ENCODE results near the gene LASP1NB.

The LASP1NB gene

GRCh38 chr17:38896346-38896954 lies 29.0 kb upstream of the LASP1NB start:
- H3K9ac ChIP-seq (ENCODE audit: low read depth in 1 of 2, low read length in 2 of 2): no peak overlapping the region
- no peaks in the 10 kb centered on the region for H3K9me3 ChIP-seq (ENCODE audit: control insufficient read depth in 1 of 2, low read length in 2 of 2)
- no peaks in the 10 kb centered on the region for H3K27me3 ChIP-seq (ENCODE audit: control insufficient read depth in 1 of 2, insufficient read depth in 2 of 2, low read length in 2 of 2)
- H3K27ac ChIP-seq (ENCODE audit: low read depth, low read length): peak overlapping the region; percentile 5
- H3K36me3 ChIP-seq (ENCODE audit: control insufficient read depth in 1 of 2, insufficient read depth in 2 of 2, low read length in 2 of 2): peaks cover 45 to 65% of the 10 kb centered on the region in 2 donors
- H3K4me3 ChIP-seq (ENCODE audit: low read depth in 1 of 2, low read length in 2 of 2): no peak overlapping the region
- peaks cover 67 to 78% of the 10 kb centered on the region in 2 donors for H3K4me1 ChIP-seq (ENCODE audit: control insufficient read depth in 1 of 2, insufficient read depth in 2 of 2, low read length in 2 of 2)

DNA sequence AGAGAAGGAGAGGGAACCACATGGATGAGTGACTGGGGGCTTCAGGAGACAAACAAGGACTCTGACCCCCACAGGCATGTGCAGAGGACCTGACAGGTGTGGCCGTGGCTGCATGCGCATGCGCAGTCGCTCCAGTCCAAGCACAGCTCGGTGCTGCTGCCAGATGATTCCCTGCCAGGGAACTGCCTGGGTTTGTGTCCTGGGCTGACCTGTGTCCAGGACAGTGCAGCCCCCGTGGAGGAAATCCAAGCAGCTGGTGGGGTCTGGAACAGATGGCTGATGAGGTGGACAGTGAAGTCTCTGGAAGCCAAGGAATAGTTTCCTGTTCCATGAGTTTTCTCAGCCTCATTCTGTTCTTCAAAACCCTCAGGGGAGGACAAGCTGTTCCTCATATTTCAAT lies 28.2 kb upstream of the LASP1NB start:
- peaks cover 67 to 71% of the 10 kb centered on the region in 2 donors for H3K4me1 ChIP-seq (ENCODE audit: control insufficient read depth in 1 of 2, insufficient read depth in 2 of 2, low read length in 2 of 2)
- peak overlapping the region in 1 of 2 donors; percentile 55 for H3K4me3 ChIP-seq (ENCODE audit: low read depth in 1 of 2, low read length in 2 of 2)
- H3K36me3 ChIP-seq (ENCODE audit: control insufficient read depth in 1 of 2, insufficient read depth in 2 of 2, low read length in 2 of 2): peaks cover 39 to 57% of the 10 kb centered on the region in 2 donors
- H3K9me3 ChIP-seq (ENCODE audit: control insufficient read depth in 1 of 2, low read length in 2 of 2): no peaks in the 10 kb centered on the region
- H3K27me3 ChIP-seq (ENCODE audit: control insufficient read depth in 1 of 2, insufficient read depth in 2 of 2, low read length in 2 of 2): no peaks in the 10 kb centered on the region
- peak overlapping the region; percentile 36 for H3K27ac ChIP-seq (ENCODE audit: low read depth, low read length)
- peak overlapping the region; percentile 7 to 37 for H3K9ac ChIP-seq (ENCODE audit: low read depth in 1 of 2, low read length in 2 of 2)

DNA sequence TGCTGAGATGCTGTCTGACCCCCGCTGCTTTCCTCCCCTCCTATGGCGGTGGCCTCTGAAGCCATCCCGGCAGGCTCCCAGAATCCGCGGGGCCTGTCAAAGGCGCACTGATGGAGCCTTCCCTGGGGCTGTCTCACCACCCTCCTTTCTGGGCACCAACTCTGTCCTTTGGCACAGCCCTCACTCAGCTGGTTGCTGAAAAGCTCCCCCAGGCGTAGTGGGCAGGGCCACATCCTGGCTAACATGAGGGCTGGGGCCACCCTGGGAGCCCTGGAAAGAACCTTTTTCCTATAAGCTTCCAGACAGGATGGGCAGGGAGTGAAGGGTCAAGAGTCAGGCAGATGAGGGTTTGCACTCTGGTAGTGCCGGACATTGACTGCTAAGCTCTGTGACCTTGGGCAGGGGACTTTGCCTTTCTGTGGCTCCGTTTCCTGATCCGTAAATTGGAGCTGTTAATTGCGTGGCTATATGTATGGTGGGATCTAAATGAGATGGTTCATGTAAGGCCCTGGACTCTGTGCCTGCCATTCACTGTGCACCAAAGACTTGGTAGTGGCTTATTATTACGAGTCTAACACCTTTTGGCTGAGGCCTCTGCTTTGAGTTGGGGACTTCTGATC lies 27.6 kb upstream of the LASP1NB start:
- H3K27me3 ChIP-seq (ENCODE audit: control insufficient read depth in 1 of 2, insufficient read depth in 2 of 2, low read length in 2 of 2): no peaks in the 10 kb centered on the region
- H3K9ac ChIP-seq (ENCODE audit: low read depth in 1 of 2, low read length in 2 of 2): peak overlapping the region; percentile 7 to 37
- H3K9me3 ChIP-seq (ENCODE audit: control insufficient read depth in 1 of 2, low read length in 2 of 2): no peaks in the 10 kb centered on the region
- peak overlapping the region; percentile 55 to 62 for H3K4me3 ChIP-seq (ENCODE audit: low read depth in 1 of 2, low read length in 2 of 2)
- peak overlapping the region; percentile 70 for H3K27ac ChIP-seq (ENCODE audit: low read depth, low read length)
- H3K36me3 ChIP-seq (ENCODE audit: control insufficient read depth in 1 of 2, insufficient read depth in 2 of 2, low read length in 2 of 2): peaks cover 33 to 51% of the 10 kb centered on the region in 2 donors
- H3K4me1 ChIP-seq (ENCODE audit: control insufficient read depth in 1 of 2, insufficient read depth in 2 of 2, low read length in 2 of 2): peaks cover 65% of the 10 kb centered on the region in 2 donors

- Histone ChIP-seq H3K27me3 (ENCODE audit: control insufficient read depth in 1 of 2, insufficient read depth in 2 of 2, low read length in 2 of 2) (no peaks in the 10 kb centered on the region), H3K9ac (ENCODE audit: low read depth in 1 of 2, low read length in 2 of 2) (peak overlapping the region; percentile 7 to 37), H3K4me1 (ENCODE audit: control insufficient read depth in 1 of 2, insufficient read depth in 2 of 2, low read length in 2 of 2) (peaks cover 60% of the 10 kb centered on the region in 2 donors), H3K36me3 (ENCODE audit: control insufficient read depth in 1 of 2, insufficient read depth in 2 of 2, low read length in 2 of 2) (peaks cover 28 to 48% of the 10 kb centered on the region in 2 donors), H3K9me3 (ENCODE audit: control insufficient read depth in 1 of 2, low read length in 2 of 2) (no peaks in the 10 kb centered on the region), H3K4me3 (ENCODE audit: low read depth in 1 of 2, low read length in 2 of 2) (peak overlapping the region; percentile 55 to 62), H3K27ac (ENCODE audit: low read depth, low read length) (peak overlapping the region; percentile 70)
Measured at GRCh38 chr17:38898291-38898679, 27.1 kb upstream of the LASP1NB start.

DNA sequence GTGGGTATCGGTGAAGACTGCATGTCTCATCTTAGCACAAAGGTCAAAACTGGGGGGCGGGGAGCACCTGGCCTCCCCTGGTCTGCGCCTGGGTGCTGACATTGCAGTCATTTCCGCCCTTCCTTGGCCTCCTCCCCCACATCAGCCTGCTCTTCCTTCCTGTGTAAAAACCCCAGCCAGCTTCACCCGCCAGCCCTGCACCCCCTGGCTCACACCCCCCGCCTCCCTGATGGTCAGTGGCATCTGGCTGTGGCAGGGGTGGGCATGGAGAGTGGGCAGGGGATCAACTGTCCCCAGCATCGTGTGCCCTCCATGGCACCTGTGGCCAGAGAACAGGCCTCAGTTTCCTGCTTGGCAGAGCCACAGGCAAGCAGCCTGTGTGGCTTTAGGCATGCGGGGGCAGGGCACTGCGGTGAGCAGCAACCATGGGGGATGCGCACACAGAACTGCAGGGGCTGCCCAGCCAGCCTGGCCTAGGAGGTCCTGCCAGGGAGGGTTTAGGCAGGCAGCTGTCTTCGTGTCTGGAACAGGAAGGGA lies 26.5 kb upstream of the LASP1NB start:
- H3K9ac ChIP-seq (ENCODE audit: low read depth in 1 of 2, low read length in 2 of 2): peak overlapping the region in 1 of 2 donors; percentile 16
- H3K4me1 ChIP-seq (ENCODE audit: control insufficient read depth in 1 of 2, insufficient read depth in 2 of 2, low read length in 2 of 2): peaks cover 54% of the 10 kb centered on the region in 2 donors
- no peaks in the 10 kb centered on the region for H3K9me3 ChIP-seq (ENCODE audit: control insufficient read depth in 1 of 2, low read length in 2 of 2)
- no peaks in the 10 kb centered on the region for H3K27me3 ChIP-seq (ENCODE audit: control insufficient read depth in 1 of 2, insufficient read depth in 2 of 2, low read length in 2 of 2)
- peaks cover 28 to 50% of the 10 kb centered on the region in 2 donors for H3K36me3 ChIP-seq (ENCODE audit: control insufficient read depth in 1 of 2, insufficient read depth in 2 of 2, low read length in 2 of 2)
- H3K27ac ChIP-seq (ENCODE audit: low read depth, low read length): peak overlapping the region; percentile 17
- peak overlapping the region; percentile 55 to 62 for H3K4me3 ChIP-seq (ENCODE audit: low read depth in 1 of 2, low read length in 2 of 2)

GRCh38 chr17:38899421-38899820 lies 26.0 kb upstream of the LASP1NB start:
- H3K36me3 ChIP-seq (ENCODE audit: control insufficient read depth in 1 of 2, insufficient read depth in 2 of 2, low read length in 2 of 2): peaks cover 30 to 52% of the 10 kb centered on the region in 2 donors

GRCh38 chr17:38900978-38901656 lies 24.3 kb upstream of the LASP1NB start:
- Histone ChIP-seq H3K27ac (ENCODE audit: low read depth, low read length) (no peak overlapping the region), H3K4me3 (ENCODE audit: low read depth in 1 of 2, low read length in 2 of 2) (no peak overlapping the region), H3K36me3 (ENCODE audit: control insufficient read depth in 1 of 2, insufficient read depth in 2 of 2, low read length in 2 of 2) (peaks cover 29 to 51% of the 10 kb centered on the region in 2 donors), H3K4me1 (ENCODE audit: control insufficient read depth in 1 of 2, insufficient read depth in 2 of 2, low read length in 2 of 2) (peaks cover 44 to 45% of the 10 kb centered on the region in 2 donors), H3K27me3 (ENCODE audit: control insufficient read depth in 1 of 2, insufficient read depth in 2 of 2, low read length in 2 of 2) (no peaks in the 10 kb centered on the region), H3K9me3 (ENCODE audit: control insufficient read depth in 1 of 2, low read length in 2 of 2) (no peaks in the 10 kb centered on the region), H3K9ac (ENCODE audit: low read depth in 1 of 2, low read length in 2 of 2) (no peak overlapping the region)

More at GRCh38 chr17:38899421-38899820, 26.0 kb upstream of the LASP1NB start:
- Histone ChIP-seq H3K4me3 (ENCODE audit: low read depth in 1 of 2, low read length in 2 of 2) (peak overlapping the region in 1 of 2 donors; percentile 55), H3K9me3 (ENCODE audit: control insufficient read depth in 1 of 2, low read length in 2 of 2) (no peaks in the 10 kb centered on the region), H3K4me1 (ENCODE audit: control insufficient read depth in 1 of 2, insufficient read depth in 2 of 2, low read length in 2 of 2) (peaks cover 49% of the 10 kb centered on the region in 2 donors), H3K27me3 (ENCODE audit: control insufficient read depth in 1 of 2, insufficient read depth in 2 of 2, low read length in 2 of 2) (no peaks in the 10 kb centered on the region), H3K27ac (ENCODE audit: low read depth, low read length) (peak overlapping the region; percentile 17), H3K9ac (ENCODE audit: low read depth in 1 of 2, low read length in 2 of 2) (peak overlapping the region in 1 of 2 donors; percentile 16)

DNA sequence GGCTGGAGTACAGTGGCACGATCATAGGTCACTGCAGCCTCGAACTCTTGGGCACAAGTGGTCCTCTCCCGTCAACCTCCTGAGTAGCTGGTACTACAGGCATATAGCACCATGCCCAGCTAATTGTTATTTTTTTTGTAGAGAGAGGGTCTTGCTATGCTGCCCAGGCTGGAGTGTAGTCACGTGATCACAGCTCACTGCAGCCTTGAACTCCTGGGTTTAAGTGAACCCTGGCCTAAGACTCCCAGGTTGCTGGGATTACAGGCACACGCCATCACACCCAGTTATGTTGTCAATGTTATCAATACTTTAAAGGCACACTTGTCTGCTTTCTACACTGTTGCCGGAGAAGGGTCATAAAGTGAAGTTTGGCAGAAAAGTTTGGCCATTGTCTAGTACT lies 22.0 kb upstream of the LASP1NB start:
- H3K4me1 ChIP-seq (ENCODE audit: control insufficient read depth in 1 of 2, insufficient read depth in 2 of 2, low read length in 2 of 2): peaks cover 28 to 35% of the 10 kb centered on the region in 2 donors
- H3K27me3 ChIP-seq (ENCODE audit: control insufficient read depth in 1 of 2, insufficient read depth in 2 of 2, low read length in 2 of 2): no peaks in the 10 kb centered on the region
- no peak overlapping the region for H3K27ac ChIP-seq (ENCODE audit: low read depth, low read length)
- no peaks in the 10 kb centered on the region for H3K9me3 ChIP-seq (ENCODE audit: control insufficient read depth in 1 of 2, low read length in 2 of 2)
- H3K36me3 ChIP-seq (ENCODE audit: control insufficient read depth in 1 of 2, insufficient read depth in 2 of 2, low read length in 2 of 2): peaks cover 24 to 55% of the 10 kb centered on the region in 2 donors
- no peak overlapping the region for H3K4me3 ChIP-seq (ENCODE audit: low read depth in 1 of 2, low read length in 2 of 2)
- H3K9ac ChIP-seq (ENCODE audit: low read depth in 1 of 2, low read length in 2 of 2): no peak overlapping the region

DNA sequence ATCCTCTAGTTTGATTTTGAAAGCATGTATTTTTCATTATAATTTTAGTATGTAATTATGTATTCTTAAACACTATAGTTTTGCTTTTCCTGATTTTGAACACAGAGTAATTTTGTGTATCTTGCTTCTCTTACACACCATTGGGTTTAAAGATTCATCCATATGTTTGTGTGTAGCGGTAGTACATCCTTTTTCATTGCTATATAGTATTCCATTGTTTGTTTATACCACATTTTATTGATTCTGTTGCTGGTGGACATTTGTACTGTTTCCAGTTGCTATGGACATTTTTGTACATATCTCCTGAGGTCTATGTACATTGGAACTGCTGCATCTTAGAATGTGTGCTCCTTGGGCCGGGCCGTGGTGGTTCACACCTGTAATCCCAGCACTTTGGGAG lies 20.5 kb upstream of the LASP1NB start:
- peaks cover 23 to 29% of the 10 kb centered on the region in 2 donors for H3K4me1 ChIP-seq (ENCODE audit: control insufficient read depth in 1 of 2, insufficient read depth in 2 of 2, low read length in 2 of 2)
- H3K27me3 ChIP-seq (ENCODE audit: control insufficient read depth in 1 of 2, insufficient read depth in 2 of 2, low read length in 2 of 2): no peaks in the 10 kb centered on the region
- H3K27ac ChIP-seq (ENCODE audit: low read depth, low read length): no peak overlapping the region
- H3K9me3 ChIP-seq (ENCODE audit: control insufficient read depth in 1 of 2, low read length in 2 of 2): no peaks in the 10 kb centered on the region
- H3K36me3 ChIP-seq (ENCODE audit: control insufficient read depth in 1 of 2, insufficient read depth in 2 of 2, low read length in 2 of 2): peaks cover 16 to 49% of the 10 kb centered on the region in 2 donors
- no peak overlapping the region for H3K9ac ChIP-seq (ENCODE audit: low read depth in 1 of 2, low read length in 2 of 2)
- H3K4me3 ChIP-seq (ENCODE audit: low read depth in 1 of 2, low read length in 2 of 2): no peak overlapping the region

DNA sequence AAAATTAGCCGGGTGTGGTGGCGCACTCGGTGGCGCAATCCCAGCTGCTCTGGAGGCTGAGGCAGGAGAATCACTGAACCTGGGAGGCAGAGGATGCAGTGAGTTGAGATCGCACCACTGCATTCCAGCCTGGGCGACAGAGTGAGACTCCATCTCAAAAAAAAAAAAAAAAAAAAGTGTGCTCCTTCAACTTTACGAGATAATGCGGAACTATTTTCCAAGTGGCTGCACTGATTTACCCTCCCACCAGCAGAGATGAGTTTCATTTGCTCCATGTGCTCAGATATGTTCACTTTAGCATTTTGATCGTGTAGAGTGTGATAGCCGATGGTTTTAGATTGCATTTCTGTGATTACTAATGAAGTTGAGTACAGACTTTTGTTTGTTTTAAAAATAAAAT lies 20.0 kb upstream of the LASP1NB start:
- Histone ChIP-seq H3K27ac (ENCODE audit: low read depth, low read length) (no peak overlapping the region), H3K36me3 (ENCODE audit: control insufficient read depth in 1 of 2, insufficient read depth in 2 of 2, low read length in 2 of 2) (peaks cover 16 to 51% of the 10 kb centered on the region in 2 donors), H3K9me3 (ENCODE audit: control insufficient read depth in 1 of 2, low read length in 2 of 2) (no peaks in the 10 kb centered on the region), H3K4me1 (ENCODE audit: control insufficient read depth in 1 of 2, insufficient read depth in 2 of 2, low read length in 2 of 2) (peaks cover 23 to 32% of the 10 kb centered on the region in 2 donors), H3K9ac (ENCODE audit: low read depth in 1 of 2, low read length in 2 of 2) (no peak overlapping the region), H3K27me3 (ENCODE audit: control insufficient read depth in 1 of 2, insufficient read depth in 2 of 2, low read length in 2 of 2) (no peaks in the 10 kb centered on the region), H3K4me3 (ENCODE audit: low read depth in 1 of 2, low read length in 2 of 2) (no peak overlapping the region)

Data from duodenal mucosa (tissue), 2 donors.